ENCODE data around the gene GAL3ST2. TPM values are rescaled to one million over a fixed set of nuclear protein-coding genes. Genes with fewer than 3 reads are reported as not detected.
"Not testable (repeated sequence)": the region's sequence is repeated elsewhere in the genome, so short reads cannot be mapped to it uniquely, and the experiment has no call there.

The GAL3ST2 gene
- total RNA-seq, 2 experiments from 2014 or later = 0.20 TPM; not detected in 1

DNA sequence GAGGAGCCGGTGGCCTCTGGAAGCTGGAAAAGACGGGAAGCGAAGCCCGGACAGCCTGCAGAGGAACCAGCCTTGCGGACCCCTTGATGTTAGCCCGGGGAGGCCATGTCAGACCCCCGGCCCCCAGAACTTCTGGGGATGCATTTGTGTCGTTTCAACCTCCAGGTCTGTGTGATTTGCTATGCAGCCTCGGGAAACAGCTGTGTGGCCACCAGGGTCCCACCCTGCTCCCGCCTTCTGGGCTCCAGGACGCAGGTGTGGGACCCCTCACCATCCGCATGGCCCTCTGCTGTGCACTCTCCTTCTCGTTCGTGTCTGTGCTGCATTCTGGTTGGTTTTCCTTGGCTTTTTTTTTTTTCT, 45.6 kb downstream of the GAL3ST2 start:
- peaks cover 28% of the 10 kb centered on the region for H3K27me3 Mint-ChIP-seq
- CTCF ChIA-PET = no interaction called here
- no peak overlapping the region for H3K27ac Mint-ChIP-seq
- H3K36me3 Mint-ChIP-seq = peaks cover 4% of the 10 kb centered on the region
- H3K4me1 Mint-ChIP-seq = peaks cover 15% of the 10 kb centered on the region
- no peak overlapping the region for H3K4me3 Mint-ChIP-seq
- peaks cover 14% of the 10 kb centered on the region for H3K9me3 Mint-ChIP-seq (ENCODE audit: low read depth)
- DNase-seq = no peak
- ATAC-seq = no peak

DNA sequence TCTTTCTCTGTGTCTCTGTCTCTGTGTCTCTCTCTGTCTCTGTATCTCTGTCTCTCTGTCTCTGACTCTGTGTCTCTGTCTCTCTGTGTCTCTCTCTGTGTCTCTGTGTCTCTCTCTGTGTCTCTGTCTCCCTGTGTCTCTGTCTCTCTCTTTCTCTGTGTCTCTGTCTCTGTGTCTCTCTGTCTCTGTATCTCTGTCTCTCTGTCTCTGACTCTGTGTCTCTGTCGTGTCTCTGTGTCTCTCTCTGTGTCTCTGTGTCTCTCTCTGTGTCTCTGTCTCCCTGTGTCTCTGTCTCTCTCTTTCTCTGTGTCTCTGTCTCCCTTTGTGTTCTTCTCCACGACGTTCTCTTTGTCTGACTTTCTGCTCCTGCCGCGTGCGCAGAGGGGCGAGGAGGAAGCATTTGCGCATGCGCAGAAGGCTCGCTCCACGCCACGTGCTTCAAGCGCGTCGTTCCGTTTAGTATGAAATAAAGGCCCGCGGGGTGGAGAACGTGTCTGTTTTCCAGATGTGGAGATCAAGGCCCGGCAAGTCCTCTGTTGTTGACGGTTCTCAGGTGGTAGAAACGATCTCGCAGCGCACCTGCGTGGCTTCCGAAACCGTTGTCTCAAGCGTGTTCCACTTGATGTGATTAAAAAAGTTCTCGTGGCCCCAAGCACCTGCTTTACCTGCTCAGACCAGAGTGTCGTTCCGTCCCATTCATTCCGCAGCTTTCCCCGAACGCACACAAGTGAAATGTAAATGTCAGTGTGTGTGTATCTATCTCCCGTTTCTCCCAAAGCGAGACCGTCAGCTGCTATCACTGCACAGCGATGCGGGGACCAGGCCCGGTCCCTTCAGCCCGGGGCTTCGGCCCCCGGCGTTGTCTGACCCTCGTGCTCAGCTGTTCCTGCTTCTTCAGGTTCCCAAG, 47.2 kb downstream of the GAL3ST2 start:
- H3K27me3 Mint-ChIP-seq = peaks cover 34% of the 10 kb centered on the region
- ATAC-seq, H3K36me3 Mint-ChIP-seq, H3K27ac Mint-ChIP-seq, CTCF ChIA-PET, H3K4me3 Mint-ChIP-seq: not testable (repeated sequence)
- peaks cover 18% of the 10 kb centered on the region for H3K9me3 Mint-ChIP-seq (ENCODE audit: low read depth)
- peaks cover 12% of the 10 kb centered on the region for H3K4me1 Mint-ChIP-seq
- peak; percentile 39 for DNase-seq

GRCh38 chr2:241827394-241827793, 50.8 kb downstream of the GAL3ST2 start:
- CTCF ChIA-PET = no interaction called here
- Mint-ChIP-seq H3K9me3 (ENCODE audit: low read depth) (peaks cover 18% of the 10 kb centered on the region), H3K27ac (no peak overlapping the region), H3K27me3 (peaks cover 55% of the 10 kb centered on the region), H3K4me3 (no peak overlapping the region), H3K4me1 (peaks cover 5% of the 10 kb centered on the region), H3K36me3 (peaks cover 8% of the 10 kb centered on the region)
- no peak for DNase-seq
- ATAC-seq = no peak

DNA sequence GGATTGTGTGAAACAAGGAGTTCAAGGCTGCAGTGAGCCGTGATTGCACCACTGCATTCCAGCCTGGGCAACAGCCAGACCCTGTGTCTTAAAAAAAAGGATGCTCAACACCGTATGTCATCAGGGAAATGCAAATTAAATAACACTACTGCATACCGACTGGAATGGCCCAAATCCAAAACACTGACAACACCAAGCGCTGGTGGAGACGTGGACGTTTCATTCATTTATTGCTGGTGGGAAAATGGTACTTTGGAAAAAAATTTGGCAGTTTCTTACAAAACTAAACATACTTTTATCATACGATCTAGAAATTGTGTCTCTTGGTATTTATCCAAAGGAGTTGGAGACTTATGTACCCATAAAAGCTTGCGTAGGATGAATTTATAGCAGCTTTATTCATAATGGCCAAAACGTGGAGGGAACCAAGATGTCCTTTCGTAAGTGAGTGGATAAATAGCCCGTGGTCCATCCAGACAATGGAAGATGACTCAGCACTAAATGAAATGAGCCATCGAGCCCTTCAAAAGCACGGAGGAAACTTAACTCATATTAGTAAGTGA, 56.6 kb downstream of the GAL3ST2 start:
- CTCF ChIA-PET = no interaction called here
- no peaks in the 10 kb centered on the region for H3K36me3 Mint-ChIP-seq
- DNase-seq (no peak), ATAC-seq (no peak)
- peaks cover 79% of the 10 kb centered on the region for H3K27me3 Mint-ChIP-seq
- no peaks in the 10 kb centered on the region for H3K9me3 Mint-ChIP-seq (ENCODE audit: low read depth)
- no peak overlapping the region for H3K27ac Mint-ChIP-seq
- no peak overlapping the region for H3K4me3 Mint-ChIP-seq
- H3K4me1 Mint-ChIP-seq = peaks cover 10% of the 10 kb centered on the region

GRCh38 chr2:241833756-241834526, 57.3 kb downstream of the GAL3ST2 start:
- CTCF ChIA-PET; ATAC-seq; H3K36me3 Mint-ChIP-seq; H3K9me3 Mint-ChIP-seq (ENCODE audit: low read depth); H3K4me3 Mint-ChIP-seq; DNase-seq; H3K27ac Mint-ChIP-seq: not testable (repeated sequence)
- peaks cover 83% of the 10 kb centered on the region for H3K27me3 Mint-ChIP-seq
- H3K4me1 Mint-ChIP-seq = peaks cover 10% of the 10 kb centered on the region

- H3K9me3 Mint-ChIP-seq (ENCODE audit: low read depth) = no peaks in the 10 kb centered on the region
- H3K4me3 Mint-ChIP-seq = no peak overlapping the region
- ATAC-seq (no peak), DNase-seq (no peak)
- H3K27ac Mint-ChIP-seq = no peak overlapping the region
- peaks cover 87% of the 10 kb centered on the region for H3K27me3 Mint-ChIP-seq
- CTCF ChIA-PET = no interaction called here
- H3K4me1 Mint-ChIP-seq = peaks cover 10% of the 10 kb centered on the region
- no peaks in the 10 kb centered on the region for H3K36me3 Mint-ChIP-seq
Observed at GRCh38 chr2:241834527-241835210, 58.0 kb downstream of the GAL3ST2 start.

- CTCF ChIA-PET = no interaction called here
- Mint-ChIP-seq H3K4me3 (no peak overlapping the region), H3K36me3 (no peaks in the 10 kb centered on the region), H3K27me3 (peaks cover 90% of the 10 kb centered on the region), H3K27ac (no peak overlapping the region), H3K9me3 (ENCODE audit: low read depth) (no peaks in the 10 kb centered on the region), H3K4me1 (peaks cover 10% of the 10 kb centered on the region)
- DNase-seq = no peak
- ATAC-seq = no peak
Observed at GRCh38 chr2:241835611-241836010, 59.0 kb downstream of the GAL3ST2 start.

DNA sequence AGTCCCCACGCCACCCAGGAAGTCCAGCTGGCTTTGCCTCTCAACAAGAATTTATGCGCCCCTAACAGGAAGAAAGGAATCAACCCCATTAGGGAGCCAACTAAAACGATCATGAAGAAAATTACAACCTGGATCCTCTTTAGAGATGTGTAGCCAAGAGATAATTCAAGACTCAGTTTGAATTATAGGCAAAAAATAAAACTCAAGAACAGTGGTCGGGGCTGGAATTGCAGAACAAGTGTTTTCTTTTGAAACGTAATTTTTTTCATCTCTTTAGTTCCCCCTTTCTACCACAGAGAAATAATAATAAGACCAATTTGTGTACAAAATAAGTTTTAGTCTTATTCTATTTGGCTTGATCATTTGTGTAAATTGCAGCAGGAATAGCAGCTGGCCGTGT, 59.7 kb downstream of the GAL3ST2 start:
- H3K27ac Mint-ChIP-seq = no peak overlapping the region
- H3K4me3 Mint-ChIP-seq = no peak overlapping the region
- no peaks in the 10 kb centered on the region for H3K36me3 Mint-ChIP-seq
- no peak for DNase-seq
- CTCF ChIA-PET = no interaction called here
- no peaks in the 10 kb centered on the region for H3K9me3 Mint-ChIP-seq (ENCODE audit: low read depth)
- peaks cover 90% of the 10 kb centered on the region for H3K27me3 Mint-ChIP-seq
- ATAC-seq = no peak
- H3K4me1 Mint-ChIP-seq = peaks cover 10% of the 10 kb centered on the region

GRCh38 chr2:241837197-241837965, 60.8 kb downstream of the GAL3ST2 start:
- ATAC-seq = no peak
- H3K27me3 Mint-ChIP-seq = peaks cover 92% of the 10 kb centered on the region
- H3K4me1 Mint-ChIP-seq = peaks cover 11% of the 10 kb centered on the region
- H3K27ac Mint-ChIP-seq = no peak overlapping the region
- no peaks in the 10 kb centered on the region for H3K9me3 Mint-ChIP-seq (ENCODE audit: low read depth)
- H3K36me3 Mint-ChIP-seq = no peaks in the 10 kb centered on the region
- no peak overlapping the region for H3K4me3 Mint-ChIP-seq
- peak; percentile 21 for DNase-seq
- CTCF ChIA-PET = no interaction called here

DNA sequence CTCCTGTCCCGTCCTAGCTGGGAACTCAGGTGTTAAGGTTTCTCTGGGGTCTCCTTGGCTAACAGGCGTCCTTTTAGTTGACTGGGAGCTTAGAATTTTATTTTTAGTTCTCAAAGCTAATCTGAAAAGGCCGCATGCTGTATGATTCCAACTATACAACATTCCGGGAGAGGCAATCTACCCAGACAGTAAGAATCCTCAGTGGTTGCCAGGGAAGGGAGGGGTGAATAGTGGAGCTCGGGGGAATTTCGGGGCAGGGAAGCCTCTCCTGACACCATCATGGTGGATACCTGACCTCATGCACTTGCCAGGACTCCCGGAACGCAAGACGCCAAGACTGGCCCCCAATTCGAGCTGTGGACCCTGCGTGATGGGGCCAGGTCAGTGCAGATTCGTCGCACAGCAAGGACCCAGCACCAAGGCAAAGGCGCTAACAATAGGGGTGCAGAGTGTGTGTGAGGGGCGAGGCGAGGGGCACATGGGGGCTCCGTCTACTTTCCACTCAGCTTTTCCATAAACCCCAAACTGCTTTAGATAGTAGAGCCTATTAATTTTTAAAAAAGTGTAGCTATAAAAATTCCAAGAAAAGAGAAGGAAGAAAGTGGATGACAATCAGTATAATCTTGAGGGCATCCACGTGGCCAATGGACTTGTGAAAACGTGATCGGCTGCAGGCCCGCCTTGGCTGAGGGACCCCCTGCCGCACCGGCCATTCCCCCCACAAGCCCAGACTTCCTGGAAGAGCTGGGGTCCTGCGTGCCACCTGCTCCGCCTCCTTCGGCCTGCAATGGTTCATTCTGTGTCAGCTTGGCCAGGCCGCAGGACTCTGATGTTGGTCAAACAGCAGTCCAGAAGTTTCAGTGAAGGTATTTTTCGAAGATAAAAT, 64.8 kb downstream of the GAL3ST2 start:
- CTCF ChIA-PET = no interaction called here
- H3K9me3 Mint-ChIP-seq (ENCODE audit: low read depth) = no peaks in the 10 kb centered on the region
- H3K36me3 Mint-ChIP-seq = no peaks in the 10 kb centered on the region
- H3K4me1 Mint-ChIP-seq = peaks cover 32% of the 10 kb centered on the region
- no peak overlapping the region for H3K27ac Mint-ChIP-seq
- ATAC-seq (no peak), DNase-seq (peak; percentile 33)
- no peak overlapping the region for H3K4me3 Mint-ChIP-seq
- H3K27me3 Mint-ChIP-seq = peaks cover 80% of the 10 kb centered on the region

DNA sequence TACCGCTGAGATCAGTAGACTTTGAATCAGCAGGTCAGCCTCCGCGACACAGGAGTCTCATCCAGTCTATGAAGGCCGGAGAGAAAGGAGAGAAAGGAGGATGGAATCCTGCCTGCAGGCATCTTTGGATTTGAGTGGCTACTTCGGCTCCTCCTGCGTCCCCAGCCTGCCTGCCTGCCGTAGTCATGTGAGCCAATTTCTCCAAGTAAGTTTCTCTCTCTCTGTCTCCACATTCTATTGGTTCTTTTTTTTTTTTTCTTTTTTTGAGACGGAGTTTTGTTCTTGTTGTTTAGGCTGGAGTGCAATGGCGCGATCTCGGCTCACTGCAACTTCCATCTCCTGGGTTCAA, 65.4 kb downstream of the GAL3ST2 start:
- Mint-ChIP-seq H3K4me3 (no peak overlapping the region), H3K27me3 (peaks cover 77% of the 10 kb centered on the region), H3K9me3 (ENCODE audit: low read depth) (no peaks in the 10 kb centered on the region), H3K36me3 (no peaks in the 10 kb centered on the region), H3K4me1 (peaks cover 32% of the 10 kb centered on the region), H3K27ac (no peak overlapping the region)
- no peak for ATAC-seq
- peak; percentile 26 for DNase-seq
- CTCF ChIA-PET = no interaction called here

GRCh38 chr2:241842620-241843211, 66.1 kb downstream of the GAL3ST2 start:
- no peaks in the 10 kb centered on the region for H3K9me3 Mint-ChIP-seq (ENCODE audit: low read depth)
- peak overlapping the region; percentile 69 for H3K4me3 Mint-ChIP-seq
- DNase-seq (peak; percentile 75), ATAC-seq (peak; percentile 40)
- CTCF ChIA-PET = no interaction called here
- no peaks in the 10 kb centered on the region for H3K36me3 Mint-ChIP-seq
- peak overlapping the region; percentile 61 for H3K27ac Mint-ChIP-seq
- peaks cover 32% of the 10 kb centered on the region for H3K4me1 Mint-ChIP-seq
- peaks cover 70% of the 10 kb centered on the region for H3K27me3 Mint-ChIP-seq

Data from activated CD8-positive, alpha-beta memory T cell treated with anti-CD3 and anti-CD28 coated beads, Interleukin-2, amount 10 ng/mL, durations not matched to agents 7 days and 5 days (primary cell).